ENCODE results near the gene ELMO2.
A peak's percentile ranks its signal among the peaks of the same experiment; 100 is the strongest.

The ELMO2 gene

DNA sequence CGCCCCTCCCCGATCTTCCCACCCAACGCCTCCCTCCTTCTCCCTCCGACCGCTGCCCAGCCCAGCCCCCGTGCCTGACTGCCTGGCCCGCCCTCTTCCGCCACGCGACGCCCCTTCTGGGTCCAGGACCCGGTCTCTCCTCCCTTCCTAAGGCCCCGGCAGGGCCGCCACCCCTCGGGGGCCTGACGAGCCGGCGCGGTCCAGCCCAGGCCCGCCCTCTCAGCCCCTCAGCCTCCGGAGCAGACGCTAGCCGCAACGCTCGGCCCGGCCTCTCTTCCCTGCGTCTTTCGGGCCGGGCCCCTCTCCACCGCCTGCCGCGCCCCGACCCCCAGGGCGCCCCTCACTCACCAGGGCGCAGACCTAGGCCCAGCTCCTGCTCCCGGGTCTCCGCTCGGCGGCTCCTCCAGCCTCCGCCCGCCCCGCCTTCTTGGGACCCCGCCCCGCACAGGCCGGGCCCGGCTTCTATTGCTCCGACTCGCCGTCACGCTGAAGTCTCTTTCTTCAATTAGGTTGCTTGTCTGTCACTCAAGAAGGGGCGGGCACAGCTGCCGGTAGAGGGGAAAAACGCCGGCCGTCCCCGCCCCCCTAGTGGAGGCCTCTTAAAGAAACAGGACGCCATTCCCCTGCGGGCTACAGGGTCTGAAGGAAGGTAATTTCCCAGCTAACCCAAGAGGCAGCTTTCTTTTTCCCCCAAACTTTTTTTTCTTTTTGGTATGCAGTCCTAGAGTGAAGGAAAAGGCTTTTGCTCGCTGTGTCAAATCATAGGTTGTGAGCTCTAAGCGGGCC is at the start of gene ELMO2:
Gene ELMO2 (minus strand): TSS at position 416 of the 786 bp plus-strand sequence. CDS start 12,133 bp downstream, outside the sequence.
- DNase-seq (ENCODE audit: low read depth, low spot score): peak; percentile 86

DNA sequence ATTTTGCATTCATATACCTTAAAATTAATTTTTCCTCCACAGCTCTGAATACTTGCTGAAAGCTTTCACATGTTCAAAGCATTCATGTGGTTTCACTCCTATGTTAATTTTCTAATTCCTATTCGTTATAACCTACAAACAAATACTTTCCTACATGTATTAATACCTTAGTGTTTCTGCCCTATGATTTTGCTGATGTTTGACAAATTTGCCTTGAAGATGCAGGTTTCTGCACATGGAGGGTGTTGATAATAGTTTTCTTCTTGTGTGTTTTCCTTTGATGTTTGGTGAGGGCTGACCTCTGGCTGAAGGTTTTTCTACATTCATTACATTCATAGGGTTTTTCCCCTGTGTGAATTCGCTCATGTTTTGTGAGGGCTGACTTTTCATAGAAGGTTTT is 49.3 kb upstream of the ELMO2 start:
- no peak for DNase-seq (ENCODE audit: low read depth, low spot score)

DNA sequence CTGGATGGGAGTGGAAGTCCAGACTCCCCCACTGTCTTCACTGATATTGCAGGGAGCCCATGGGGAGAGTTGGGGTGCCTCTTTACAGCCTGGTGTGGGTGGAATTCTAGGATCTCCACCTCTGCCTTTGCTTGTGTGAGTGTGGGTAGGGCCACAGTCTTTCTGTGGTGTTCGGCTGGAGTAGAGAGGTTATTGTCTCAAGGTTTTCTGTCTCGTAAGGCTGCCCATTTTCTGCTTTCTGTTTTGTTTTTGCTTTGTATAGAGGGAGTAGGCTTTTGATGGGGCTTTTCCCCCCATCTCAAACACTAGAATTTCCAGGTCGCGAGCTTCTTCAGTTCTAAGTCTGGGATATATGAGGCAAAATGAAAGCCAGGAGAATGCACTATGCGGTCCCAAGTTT is 40.4 kb upstream of the ELMO2 start:
- DNase-seq (ENCODE audit: low read depth, low spot score): no peak

DNA sequence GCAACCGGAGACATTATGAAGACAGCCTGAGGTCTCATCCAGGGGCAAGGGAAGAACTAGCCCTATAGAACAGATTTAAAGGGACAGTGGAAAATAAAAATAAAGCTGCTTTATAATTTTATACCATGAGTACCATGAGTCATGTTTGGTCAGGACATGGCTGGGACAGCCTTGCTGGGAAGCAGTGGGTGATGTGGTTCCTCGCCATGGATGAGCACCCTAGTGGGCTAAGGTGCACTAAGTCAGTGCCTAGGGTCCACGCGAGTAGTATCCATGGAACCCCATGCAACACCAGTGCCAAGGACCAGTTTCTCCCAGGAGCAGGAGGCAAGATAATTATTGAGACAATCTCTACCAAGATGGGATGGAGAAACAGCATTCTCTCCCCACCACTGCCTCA is 33.4 kb upstream of the ELMO2 start:
- DNase-seq (ENCODE audit: low read depth, low spot score): no peak

GRCh38 chr20:46438156-46438750 is 31.8 kb upstream of the ELMO2 start:
- no peak for DNase-seq (ENCODE audit: low read depth, low spot score)

GRCh38 chr20:46435146-46435545 is 28.7 kb upstream of the ELMO2 start:
- no peak for DNase-seq (ENCODE audit: low read depth, low spot score)

GRCh38 chr20:46434597-46434996 is 28.2 kb upstream of the ELMO2 start:
- DNase-seq (ENCODE audit: low read depth, low spot score): no peak

- DNase-seq (ENCODE audit: low read depth, low spot score): no peak
Observed at GRCh38 chr20:46433051-46433450, 26.6 kb upstream of the ELMO2 start.

GRCh38 chr20:46430921-46431712 is 24.7 kb upstream of the ELMO2 start:
- DNase-seq (ENCODE audit: low read depth, low spot score): no peak

DNA sequence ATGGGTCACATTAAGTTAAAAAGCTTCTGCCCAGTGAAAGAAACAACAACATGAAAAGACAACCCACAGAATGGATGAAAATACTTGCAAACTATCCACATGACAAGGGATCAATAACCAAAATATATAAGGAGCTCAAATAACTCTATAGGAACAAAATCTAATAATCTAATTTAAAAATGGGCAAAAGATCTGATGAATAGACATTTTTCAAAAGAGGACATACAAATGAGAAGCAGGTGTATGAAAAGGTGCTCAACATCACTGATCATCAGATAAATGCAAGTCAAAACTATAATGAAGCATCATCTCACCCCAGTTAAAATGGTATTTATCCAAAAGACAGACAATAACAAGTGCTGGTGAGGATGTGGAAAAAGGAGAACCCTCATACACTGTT is 21.0 kb upstream of the ELMO2 start:
- DNase-seq (ENCODE audit: low read depth, low spot score): no peak

DNA sequence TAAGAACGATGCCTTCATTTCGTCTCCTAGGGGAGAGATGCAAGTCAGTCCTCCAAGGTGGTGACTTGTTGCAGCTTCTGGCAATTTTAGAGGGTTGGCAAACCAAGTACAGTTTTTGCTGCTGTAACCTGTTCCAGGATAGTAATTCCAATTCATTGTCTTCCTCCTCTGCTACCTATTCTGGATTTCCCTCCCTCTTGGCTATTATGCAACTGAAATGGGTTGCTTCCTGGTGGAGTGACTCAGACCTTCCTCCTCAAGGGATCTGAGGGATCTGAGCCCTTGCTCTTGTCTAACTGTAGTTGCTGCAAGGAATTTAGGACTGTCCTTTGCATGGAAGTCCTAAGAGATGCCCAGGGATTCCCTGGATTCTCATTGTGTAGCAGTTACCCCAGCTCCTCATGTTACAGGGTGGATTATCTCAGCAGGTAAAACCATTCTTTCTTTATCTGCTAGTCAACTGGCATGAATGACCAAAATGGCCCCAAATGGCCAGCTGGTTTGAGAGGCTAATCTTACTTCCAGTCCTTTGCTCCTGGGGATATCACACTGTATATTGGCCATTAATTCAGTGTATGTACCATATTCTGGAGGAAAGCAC is 17.6 kb upstream of the ELMO2 start:
- DNase-seq (ENCODE audit: low read depth, low spot score): no peak

- no peak for DNase-seq (ENCODE audit: low read depth, low spot score)
Observed at GRCh38 chr20:46423342-46423741, 16.9 kb upstream of the ELMO2 start.

DNA sequence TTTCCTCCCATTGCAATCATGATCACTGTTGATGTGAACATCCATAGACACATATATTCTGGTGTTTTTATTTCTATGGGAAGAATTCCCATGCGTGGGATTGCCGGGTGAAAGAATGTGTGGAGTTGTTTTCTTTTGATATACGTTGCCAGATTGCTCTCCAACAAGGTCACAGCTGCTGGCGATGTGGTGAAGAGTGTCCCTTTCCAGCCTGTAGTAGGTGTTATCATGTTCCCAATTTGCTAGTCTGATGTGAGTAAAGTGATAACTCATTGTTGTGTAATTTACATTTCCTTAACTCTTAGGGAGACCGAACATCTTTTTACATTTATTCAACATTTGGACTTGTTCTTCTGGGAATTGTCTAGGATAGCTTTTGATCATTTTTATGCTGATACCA is 14.5 kb upstream of the ELMO2 start:
- DNase-seq (ENCODE audit: low read depth, low spot score): no peak

GRCh38 chr20:46419882-46420281 is 13.5 kb upstream of the ELMO2 start:
- no peak for DNase-seq (ENCODE audit: low read depth, low spot score)

GRCh38 chr20:46416839-46417238 is 10.4 kb upstream of the ELMO2 start:
- no peak for DNase-seq (ENCODE audit: low read depth, low spot score)

- DNase-seq (ENCODE audit: low read depth, low spot score): no peak
Observed at GRCh38 chr20:46416421-46416820, 10.0 kb upstream of the ELMO2 start.

DNA sequence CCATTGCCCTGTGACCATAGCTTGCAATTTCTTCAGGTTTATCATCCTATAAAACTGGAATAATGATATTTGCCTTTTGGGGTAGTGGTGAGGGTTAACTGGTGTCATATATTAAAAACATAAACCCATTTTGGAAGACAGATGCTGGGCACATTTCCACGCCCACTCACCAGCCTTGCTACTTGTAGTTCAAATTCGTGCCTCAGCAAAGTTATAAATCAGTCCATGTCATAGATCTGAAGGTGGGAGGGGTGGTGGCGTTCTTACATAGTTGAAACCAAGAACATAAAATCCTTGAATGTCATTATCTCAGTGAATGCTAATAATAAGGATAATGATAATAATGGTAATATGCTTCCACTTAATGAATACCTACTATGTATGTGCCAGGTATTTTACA is 9.4 kb upstream of the ELMO2 start:
- DNase-seq (ENCODE audit: low read depth, low spot score): no peak

DNA sequence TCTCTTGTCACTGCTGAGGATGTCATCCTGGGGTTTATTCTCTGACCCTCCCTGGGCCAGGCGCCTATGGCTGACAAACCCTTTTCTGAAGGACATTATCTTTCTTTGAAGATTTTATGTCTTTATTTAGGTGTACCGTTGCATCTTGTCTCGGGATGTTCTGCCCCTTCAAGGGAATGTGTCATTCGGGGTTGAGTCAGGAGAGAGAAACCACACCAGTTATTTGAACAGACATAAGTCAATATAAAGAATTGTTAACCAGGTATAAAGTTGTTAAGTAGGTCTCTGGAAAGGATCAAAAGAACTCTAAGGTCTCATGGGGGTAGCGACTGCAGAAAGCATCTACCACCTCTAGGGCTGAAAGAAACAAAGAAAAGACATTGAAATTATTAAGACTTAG is 8.2 kb upstream of the ELMO2 start:
- no peak for DNase-seq (ENCODE audit: low read depth, low spot score)

DNA sequence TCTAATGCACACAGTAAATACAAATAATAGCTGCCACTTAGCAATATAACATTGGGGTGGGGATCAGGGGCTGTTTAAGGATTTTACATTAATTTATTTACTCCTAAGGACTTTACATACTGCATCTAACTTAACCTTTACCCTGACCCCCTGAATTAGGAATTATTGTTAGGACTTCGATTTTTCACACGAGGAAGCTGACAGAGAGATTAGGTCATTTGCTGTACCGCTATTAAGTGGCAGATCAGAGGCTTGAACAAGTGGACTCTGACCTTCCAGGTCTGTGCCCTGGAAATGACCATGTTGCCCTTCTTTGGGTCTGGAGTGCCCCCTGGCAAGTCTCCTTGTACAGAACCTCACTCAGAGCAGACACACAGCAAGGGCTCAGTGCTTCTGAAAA is 5.2 kb upstream of the ELMO2 start:
- DNase-seq (ENCODE audit: low read depth, low spot score): no peak

DNA sequence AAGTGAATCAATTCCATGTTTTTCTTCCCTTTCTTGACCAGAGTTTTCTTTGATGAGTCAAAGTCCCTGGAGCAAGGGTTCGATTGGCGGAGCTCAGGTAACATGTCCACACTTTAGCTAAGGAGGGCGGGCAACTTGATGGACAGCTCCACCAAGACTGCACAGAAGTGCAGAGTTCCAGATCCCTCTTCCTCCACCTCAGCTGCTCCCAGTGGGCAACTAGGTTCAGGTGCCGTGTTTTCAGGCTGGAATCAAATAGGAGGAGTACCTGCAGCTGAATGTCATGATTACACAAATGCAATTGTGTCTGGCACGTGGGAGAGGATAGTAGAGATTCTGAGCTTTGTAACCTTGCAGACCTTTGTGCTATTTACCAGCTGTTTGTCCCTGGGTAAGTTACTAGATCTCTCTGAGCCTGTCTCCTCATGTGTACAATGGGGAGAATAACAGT is 1.9 kb upstream of the ELMO2 start:
- DNase-seq (ENCODE audit: low read depth, low spot score): no peak

GRCh38 chr20:46407671-46407996 is 1.2 kb upstream of the ELMO2 start:
- DNase-seq (ENCODE audit: low read depth, low spot score): no peak

DNA sequence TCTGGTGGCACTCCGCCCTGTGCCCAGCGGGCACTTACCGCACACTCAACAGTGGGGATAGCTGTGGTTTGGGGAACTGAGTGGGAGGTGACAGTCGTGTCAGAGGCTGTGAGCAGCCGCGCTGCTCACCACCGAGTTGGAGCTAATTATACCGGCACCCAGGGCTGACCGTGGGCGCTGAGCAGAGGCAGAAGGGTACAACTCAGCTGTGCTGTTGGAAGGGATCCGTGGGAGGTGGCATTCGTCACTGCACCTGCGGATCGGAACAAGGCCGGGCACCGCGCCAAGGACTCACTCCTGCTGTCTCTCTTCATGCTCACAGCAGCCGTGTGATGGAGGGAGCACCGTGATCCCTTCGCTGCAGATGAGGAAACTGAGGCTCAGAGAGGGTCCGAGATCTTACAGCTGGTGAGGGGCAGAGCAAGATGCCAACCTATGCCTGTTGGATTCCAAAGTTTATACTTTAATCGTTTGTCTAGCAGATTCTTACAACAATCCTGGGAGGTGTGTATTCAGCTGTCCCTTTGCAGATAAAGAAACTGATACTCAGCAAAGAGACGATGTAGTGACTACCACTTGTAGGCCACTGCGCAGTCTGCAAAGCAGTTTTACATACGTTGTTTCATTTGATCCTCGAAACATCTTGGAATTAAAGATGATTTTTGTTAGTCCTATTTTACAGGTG is 713 bp upstream of the ELMO2 start:
- no peak for DNase-seq (ENCODE audit: low read depth, low spot score)

Measured in brain pericyte (primary cell).